Inflammatory macrophage treated with lipopolysaccharide for 1 hour (primary cell): ENCODE measurements around the gene CACNB2.
A peak's percentile ranks its signal among the peaks of the same experiment; 100 is the strongest.

Source experiments
- DNase-seq, 2 donors: peaks; one replicate each; pipeline ENCODE4 v3.0.0-alpha.2; 2020 to 2022

CACNB2 gene

GRCh38 chr10:18233775-18234174 lies 93.6 kb downstream of the CACNB2 start:
- no peak for DNase-seq

GRCh38 chr10:18235477-18235876 lies 95.3 kb downstream of the CACNB2 start:
- DNase-seq: no peak

- no peak for DNase-seq
Observed at GRCh38 chr10:18236756-18237155, 96.5 kb downstream of the CACNB2 start.

GRCh38 chr10:18238870-18239485 lies 98.8 kb downstream of the CACNB2 start:
- DNase-seq: peak; percentile 24 to 65

GRCh38 chr10:18240185-18240882 lies 100.1 kb downstream of the CACNB2 start:
- DNase-seq: peak; percentile 25 to 34

GRCh38 chr10:18246967-18247366 lies 106.7 kb downstream of the CACNB2 start:
- no peak for DNase-seq

- no peak for DNase-seq
Observed at GRCh38 chr10:18252086-18252485, 111.9 kb downstream of the CACNB2 start.

- DNase-seq: no peak
Observed at GRCh38 chr10:18254086-18254485, 113.9 kb downstream of the CACNB2 start.

GRCh38 chr10:18254692-18255091 lies 114.5 kb downstream of the CACNB2 start:
- DNase-seq: no peak

GRCh38 chr10:18260310-18260922 lies 120.2 kb downstream of the CACNB2 start:
- no peak for DNase-seq

- no peak for DNase-seq
Observed at GRCh38 chr10:18261063-18261610, 120.9 kb downstream of the CACNB2 start.

- no peak for DNase-seq
Observed at GRCh38 chr10:18261768-18262231, 121.6 kb downstream of the CACNB2 start.

- DNase-seq: no peak
Observed at GRCh38 chr10:18264466-18265050, 124.3 kb downstream of the CACNB2 start.

GRCh38 chr10:18268005-18268404 lies 127.8 kb downstream of the CACNB2 start:
- no peak for DNase-seq

GRCh38 chr10:18271491-18271890 lies 131.3 kb downstream of the CACNB2 start:
- no peak for DNase-seq

GRCh38 chr10:18273039-18273438 lies 132.8 kb downstream of the CACNB2 start:
- no peak for DNase-seq

- peak; percentile 28 to 32 for DNase-seq
Observed at GRCh38 chr10:18278181-18278580, 138.0 kb downstream of the CACNB2 start.

GRCh38 chr10:18279173-18279572 lies 138.9 kb downstream of the CACNB2 start:
- peak; percentile 54 to 73 for DNase-seq

- no peak for DNase-seq
Observed at GRCh38 chr10:18282094-18282493, 141.9 kb downstream of the CACNB2 start.

- no peak for DNase-seq
Observed at GRCh38 chr10:18290651-18291313, 150.6 kb downstream of the CACNB2 start.

GRCh38 chr10:18293536-18294510 lies 153.6 kb downstream of the CACNB2 start:
- DNase-seq: peak; percentile 29 to 42

GRCh38 chr10:18294633-18295032 lies 154.4 kb downstream of the CACNB2 start:
- no peak for DNase-seq
